ENCODE data around the gene WNT2B. TPM values are rescaled to one million over a fixed set of nuclear protein-coding genes. Genes with fewer than 3 reads are reported as not detected.

WNT2B gene
- total and polyA plus RNA-seq, 10 of the 15 experiments (the other 5 are each of a cell fraction or from before 2014, with no cell fraction given): 0.02 to 1.1 (median 0.14) TPM

DNA sequence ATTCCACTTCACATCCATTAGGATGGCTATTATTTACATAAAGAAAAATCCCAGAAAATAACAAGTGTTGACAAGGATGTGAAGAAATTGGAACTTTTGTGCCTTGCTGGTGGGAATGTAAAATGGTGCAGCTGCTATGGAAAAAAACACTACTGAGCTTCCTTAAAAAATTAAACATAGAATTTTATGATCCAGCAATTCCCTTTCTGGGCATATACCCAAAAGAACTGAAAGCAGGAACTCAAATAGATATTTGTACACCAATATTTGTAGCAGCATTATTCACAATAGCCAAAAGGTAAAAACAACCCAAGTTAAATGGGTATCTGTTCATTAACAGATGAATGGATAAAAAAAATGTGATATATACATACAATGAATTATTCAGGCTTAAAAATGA lies 45.6 kb downstream of the WNT2B start:
- CTCF ChIA-PET: interaction anchor here (1.0 kb wide), 1 partner anchor 16 kb away, joined by 3 read pairs; no protein-coding TSS in a partner anchor
- no peak for TF ChIP-seq FOS (IDR thresholded peaks at IDR 0.05; ENCODE audit: borderline replicate concordance, extremely low read depth, insufficient read length)
- TF ChIP-seq RAD21 (IDR thresholded peaks at IDR 0.05; ENCODE audit: insufficient read depth, low read depth, low read length): no peak
- TF ChIP-seq RFX5 (IDR thresholded peaks at IDR 0.05; ENCODE audit: low read depth, low read length): no peak
- no peak for TF ChIP-seq EGR1 (IDR thresholded peaks at IDR 0.05; ENCODE audit: borderline replicate concordance in 1 of 2, low read depth in 2 of 2, low read length in 2 of 2)
- no peak for TF ChIP-seq LARP7 (IDR thresholded peaks at IDR 0.05)
- no peak for TF ChIP-seq ESRRA (IDR thresholded peaks at IDR 0.05; ENCODE audit: low read length)
- TF ChIP-seq ELK1 (IDR thresholded peaks at IDR 0.05; ENCODE audit: low read depth, low read length): no peak
- TF ChIP-seq YY1 (IDR thresholded peaks at IDR 0.05; ENCODE audit: low read depth, low read length): no peak
- TF ChIP-seq TCF12 (IDR thresholded peaks at IDR 0.05; ENCODE audit: low read depth, low read length): no peak
- TF ChIP-seq JUNB (IDR thresholded peaks at IDR 0.05): no peak
- TF ChIP-seq SUPT20H (IDR thresholded peaks at IDR 0.05; ENCODE audit: borderline replicate concordance, control insufficient read depth, low read depth, low read length): no peak
- no peak for TF ChIP-seq USF2 (IDR thresholded peaks at IDR 0.05; ENCODE audit: borderline replicate concordance, low read depth, low read length)
- no peak for TF ChIP-seq ATF7 (IDR thresholded peaks at IDR 0.05; ENCODE audit: low read depth)
- BruUV-seq (replicated peaks): no TSS peak
- in situ Hi-C loops (cut with MboI): no loop called here
- SMC1A ChIA-PET (ENCODE audit: uncharacterized antibody, unreplicated experiment): no interaction called here
- H3K4me1 ChIP-seq (ENCODE audit: control insufficient read depth, insufficient read depth, low read length): no peaks in the 10 kb centered on the region
- no peak overlapping the region for H3K9ac ChIP-seq (ENCODE audit: control insufficient read depth, insufficient read depth, low read length)
- ATAC-seq (no peak), DNase-seq (ENCODE audit: low read depth, low spot score) (no peak), FAIRE-seq (no peak)
- H3K79me2 ChIP-seq (ENCODE audit: control insufficient read depth, insufficient read depth, low read length): no peaks in the 10 kb centered on the region
- H2AFZ ChIP-seq (ENCODE audit: control insufficient read depth, low read depth, low read length): no peak overlapping the region
- RAD21 ChIA-PET (ENCODE audit: unreplicated experiment): no interaction called here
- H3K36me3 ChIP-seq (ENCODE audit: control insufficient read depth in 2 of 2, insufficient read depth in 2 of 2, low read length in 1 of 2): no peaks in the 10 kb centered on the region
- H3K27me3 ChIP-seq (replicated peaks in 1 of 2; ENCODE audit: control insufficient read depth in 2 of 2, insufficient read depth in 2 of 2, low read length in 1 of 2): no peaks in the 10 kb centered on the region
- POLR2A ChIA-PET: no interaction called here
- H3K27ac ChIP-seq (ENCODE audit: control insufficient read depth, insufficient read depth): no peak overlapping the region
- no peak overlapping the region for H3K4me3 ChIP-seq
- intact Hi-C loops (cut with micrococcal nuclease; ENCODE audit: unreplicated experiment): no loop called here
- no peak overlapping the region for H3K4me2 ChIP-seq (ENCODE audit: control insufficient read depth, insufficient read depth)
- H4K20me1 ChIP-seq (ENCODE audit: control insufficient read depth, insufficient read depth): no peaks in the 10 kb centered on the region
- H3K9me3 ChIP-seq (replicated peaks; ENCODE audit: control insufficient read depth, insufficient read depth, low read length): no peaks in the 10 kb centered on the region
